KMS-11 (cell line): ENCODE measurements around the gene KLHL6.
"Not testable (repeated sequence)": the region's sequence is repeated elsewhere in the genome, so short reads cannot be mapped to it uniquely, and the experiment has no call there.

Experiments
- H2AFZ ChIP-seq: fragments of 200-600 bp; sonication (generic); 2 replicates; pipeline ENCODE4 v1.6.1; 2016; ENCODE audit warnings: antibody characterized with exemption, mixed run types, low read depth
- H3K27ac ChIP-seq: fragments of 200-600 bp; sonication (generic); 2 replicates; pipeline ENCODE4 v1.6.1; 2016; ENCODE audit warnings: mild to moderate bottlenecking, mixed run types
- H3K27me3 ChIP-seq: fragments of 200-600 bp; sonication (generic); 2 replicates; pipeline ENCODE4 v1.6.1; 2017; ENCODE audit warnings: mild to moderate bottlenecking, low read depth, mixed run types, moderate library complexity; ENCODE audit not compliant: insufficient read depth
- H3K36me3 ChIP-seq: fragments of 200-600 bp; sonication (generic); 2 replicates; pipeline ENCODE4 v1.6.1; 2017; ENCODE audit warnings: mild to moderate bottlenecking, mixed run types; ENCODE audit not compliant: insufficient read depth
- H3K4me1 ChIP-seq: fragments of 200-600 bp; sonication (generic); 2 replicates; pipeline ENCODE4 v1.6.1; 2016; ENCODE audit warnings: mild to moderate bottlenecking, low read depth, mixed run types; ENCODE audit not compliant: poor library complexity, severe bottlenecking
- H3K4me2 ChIP-seq: fragments of 200-600 bp; sonication (generic); 2 replicates; pipeline ENCODE4 v1.7.0; 2016; ENCODE audit warnings: mild to moderate bottlenecking, mixed run types
- H3K4me3 ChIP-seq: fragments of 200-600 bp; sonication (generic); IDR thresholded peaks from 2 replicates; pipeline ENCODE4 v1.6.1; 2017; ENCODE audit warnings: low read depth, low read length, mixed read lengths; ENCODE audit not compliant: insufficient read depth
- H3K79me2 ChIP-seq: fragments of 200-600 bp; sonication (generic); 2 replicates; pipeline ENCODE4 v1.6.1; 2016; ENCODE audit warnings: low read depth, mixed run types; ENCODE audit not compliant: insufficient read depth
- H3K9ac ChIP-seq: fragments of 200-600 bp; sonication (generic); 2 replicates; pipeline ENCODE4 v1.6.1; 2016; ENCODE audit warnings: mild to moderate bottlenecking, mixed run types
- H4K20me1 ChIP-seq: fragments of 200-600 bp; sonication (generic); 2 replicates; pipeline ENCODE4 v1.6.1; 2016; ENCODE audit warnings: mild to moderate bottlenecking, mixed run types; ENCODE audit not compliant: insufficient read depth
- TF ChIP-seq, protein P1 (sequence below): fragments of 200-600 bp; sonication (generic); conservative IDR thresholded peaks from 2 replicates; pipeline ENCODE4 v1.6.1; 2017; ENCODE audit warnings: low read depth, mild to moderate bottlenecking, antibody characterized with exemption, low read length, moderate library complexity, mixed read lengths

Gene KLHL6

GRCh38 chr3:183473969-183474368, 81.5 kb downstream of the KLHL6 start:
- Histone ChIP-seq H2AFZ (no peak overlapping the region), H3K4me3 (no peak overlapping the region), H3K79me2 (no peaks in the 10 kb centered on the region), H3K9ac (no peak overlapping the region), H3K4me1 (peaks cover 4% of the 10 kb centered on the region), H3K27ac (no peak overlapping the region), H3K4me2 (no peak overlapping the region), H4K20me1 (no peaks in the 10 kb centered on the region), H3K27me3 (no peaks in the 10 kb centered on the region), H3K36me3 (no peaks in the 10 kb centered on the region)
- TF ChIP-seq, protein P1, sequence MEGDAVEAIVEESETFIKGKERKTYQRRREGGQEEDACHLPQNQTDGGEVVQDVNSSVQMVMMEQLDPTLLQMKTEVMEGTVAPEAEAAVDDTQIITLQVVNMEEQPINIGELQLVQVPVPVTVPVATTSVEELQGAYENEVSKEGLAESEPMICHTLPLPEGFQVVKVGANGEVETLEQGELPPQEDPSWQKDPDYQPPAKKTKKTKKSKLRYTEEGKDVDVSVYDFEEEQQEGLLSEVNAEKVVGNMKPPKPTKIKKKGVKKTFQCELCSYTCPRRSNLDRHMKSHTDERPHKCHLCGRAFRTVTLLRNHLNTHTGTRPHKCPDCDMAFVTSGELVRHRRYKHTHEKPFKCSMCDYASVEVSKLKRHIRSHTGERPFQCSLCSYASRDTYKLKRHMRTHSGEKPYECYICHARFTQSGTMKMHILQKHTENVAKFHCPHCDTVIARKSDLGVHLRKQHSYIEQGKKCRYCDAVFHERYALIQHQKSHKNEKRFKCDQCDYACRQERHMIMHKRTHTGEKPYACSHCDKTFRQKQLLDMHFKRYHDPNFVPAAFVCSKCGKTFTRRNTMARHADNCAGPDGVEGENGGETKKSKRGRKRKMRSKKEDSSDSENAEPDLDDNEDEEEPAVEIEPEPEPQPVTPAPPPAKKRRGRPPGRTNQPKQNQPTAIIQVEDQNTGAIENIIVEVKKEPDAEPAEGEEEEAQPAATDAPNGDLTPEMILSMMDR: no peak

GRCh38 chr3:183472155-183472554, 83.4 kb downstream of the KLHL6 start:
- Histone ChIP-seq H4K20me1 (no peaks in the 10 kb centered on the region), H3K79me2 (no peaks in the 10 kb centered on the region), H3K36me3 (no peaks in the 10 kb centered on the region), H3K4me1 (peaks cover 9% of the 10 kb centered on the region), H3K27me3 (no peaks in the 10 kb centered on the region), H3K9ac (no peak overlapping the region), H3K4me2 (no peak overlapping the region), H3K27ac (no peak overlapping the region), H2AFZ (no peak overlapping the region), H3K4me3 (no peak overlapping the region)
- TF ChIP-seq, protein P1: no peak

DNA sequence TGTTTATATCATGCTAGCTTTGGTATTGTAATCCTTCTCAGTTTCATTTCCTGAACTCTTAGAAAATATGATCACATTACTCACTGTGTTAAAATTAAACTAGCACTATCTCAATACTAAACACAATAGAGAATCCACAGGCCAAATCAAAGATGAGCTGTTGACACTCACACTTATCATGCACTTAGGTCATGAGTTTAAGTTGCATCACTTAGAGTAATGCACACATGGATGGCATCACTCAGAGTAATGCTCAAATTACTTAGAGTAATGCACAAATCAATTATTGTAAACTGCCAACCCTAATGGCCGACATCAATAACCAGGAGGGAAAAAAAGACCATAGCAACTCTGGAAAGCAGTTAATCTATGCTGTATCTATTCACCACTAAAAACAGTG, 87.1 kb downstream of the KLHL6 start:
- H3K4me1 ChIP-seq: peaks cover 9% of the 10 kb centered on the region
- H2AFZ ChIP-seq: peak overlapping the region; percentile 77
- H3K27me3 ChIP-seq: no peaks in the 10 kb centered on the region
- H3K9ac ChIP-seq: no peak overlapping the region
- H3K36me3 ChIP-seq: no peaks in the 10 kb centered on the region
- H3K27ac ChIP-seq: no peak overlapping the region
- H3K4me2 ChIP-seq: no peak overlapping the region
- no peak overlapping the region for H3K4me3 ChIP-seq
- TF ChIP-seq, protein P1: no peak
- no peaks in the 10 kb centered on the region for H3K79me2 ChIP-seq
- H4K20me1 ChIP-seq: no peaks in the 10 kb centered on the region

- Histone ChIP-seq H2AFZ (no peak overlapping the region), H3K4me2 (no peak overlapping the region), H3K27me3 (no peaks in the 10 kb centered on the region), H3K9ac (no peak overlapping the region), H3K79me2 (no peaks in the 10 kb centered on the region), H3K36me3 (no peaks in the 10 kb centered on the region), H3K4me3 (no peak overlapping the region), H3K4me1 (peaks cover 9% of the 10 kb centered on the region), H4K20me1 (no peaks in the 10 kb centered on the region), H3K27ac (no peak overlapping the region)
- TF ChIP-seq, protein P1: no peak
Measured at GRCh38 chr3:183466575-183466974, 88.9 kb downstream of the KLHL6 start.

GRCh38 chr3:183465710-183466109, 89.8 kb downstream of the KLHL6 start:
- not testable (repeated sequence) for H4K20me1 ChIP-seq, H2AFZ ChIP-seq, H3K79me2 ChIP-seq, H3K27ac ChIP-seq, H3K4me1 ChIP-seq, H3K9ac ChIP-seq, H3K27me3 ChIP-seq, H3K4me2 ChIP-seq, H3K4me3 ChIP-seq, H3K36me3 ChIP-seq
